Gastroesophageal sphincter (tissue), 4 donors: ENCODE results near the gene TMEM135. TPM values are rescaled to one million over a fixed set of nuclear protein-coding genes. Genes with fewer than 3 reads are reported as not detected.
"Not testable (repeated sequence)": the region's sequence is repeated elsewhere in the genome, so short reads cannot be mapped to it uniquely, and the experiment has no call there.

ENCODE experiments used
- ATAC-seq: fragments of 150-250 bp; one replicate; pipeline ENCODE4 v1.9.1; 2016; ENCODE audit warnings: mild to moderate bottlenecking, moderate library complexity
- H3K27ac ChIP-seq, 4 donors: fragments of 200-600 bp; sonication (generic) in 3 of 4; 1 replicate in 3 of 4; 2 replicates in 1 of 4; pipeline ENCODE4 v1.5.1; 2016 to 2019
- H3K27me3 ChIP-seq: fragments of 200-600 bp; sonication (generic); one replicate; pipeline ENCODE4 v1.5.1; 2019
- H3K36me3 ChIP-seq, 2 donors: fragments of 200-600 bp; sonication (generic); one replicate each; pipeline ENCODE4 v1.5.1; 2019; ENCODE audit warnings: control low read depth in 1 of 2
- H3K4me1 ChIP-seq, 3 donors: fragments of 200-600 bp; sonication (generic); 1 replicate in 2 of 3; 2 replicates in 1 of 3; pipeline ENCODE4 v1.5.1; 2016 to 2019; ENCODE audit warnings: control low read depth in 2 of 3
- H3K4me3 ChIP-seq, 2 donors: fragments of 200-600 bp; sonication (generic); one replicate each; pipeline ENCODE4 v1.5.1; 2019; ENCODE audit warnings: mild to moderate bottlenecking in 1 of 2, moderate library complexity in 1 of 2
- H3K9me3 ChIP-seq, 3 donors: fragments of 200-600 bp; sonication (generic); one replicate each; pipeline ENCODE4 v1.5.1; 2017 to 2019; ENCODE audit warnings: control low read depth in 2 of 3
- EP300 ChIP-seq: sonication (generic); formaldehyde crosslinking; IDR thresholded peaks from one replicate; pipeline ENCODE4 v1.6.1; 2017; ENCODE audit warnings: antibody characterized with exemption, mild to moderate bottlenecking
- POLR2A ChIP-seq, 2 donors: fragments of 450-650 bp; IDR thresholded peaks; one replicate each; pipeline ENCODE4 v1.6.1; 2017; ENCODE audit warnings: antibody characterized with exemption in 2 of 2, mild to moderate bottlenecking in 2 of 2, moderate library complexity in 1 of 2
- POLR2AphosphoS5 ChIP-seq: sonication (generic); formaldehyde crosslinking; IDR thresholded peaks from one replicate; pipeline ENCODE4 v1.6.1; 2017; ENCODE audit warnings: antibody characterized with exemption
- WGBS, 2 donors: methylation state at CpG; one replicate each; pipeline ENCODE4 v1.1.5; 2018; ENCODE audit warnings: low coverage in 1 of 2; 5-methylcytosine and 5-hydroxymethylcytosine counted together
- total RNA-seq, 4 donors: library from RNA; depleted of rRNA; stranded (reverse); fragments of >200 nt; gene quantifications; one replicate each; pipeline ENCODE4 v1.1.0, GENCODE V29; 2016
- TF ChIP-seq, protein P1 (sequence below), 4 experiments: fragments of 200-600 bp in 2 of 4; fragments of 450-650 bp in 2 of 4; sonication (generic) in 1 of 4; IDR thresholded peaks; one replicate each; pipeline ENCODE4 v1.5.1; 2017 to 2019; ENCODE audit warnings: antibody characterized with exemption in 4 of 4, mild to moderate bottlenecking in 2 of 4, moderate library complexity in 2 of 4

Gene TMEM135
- total RNA-seq, 4 donors from 2014 or later: 9.6 to 25.7 (median 17.0) TPM

GRCh38 chr11:87020764-87021365 lies 16.9 kb upstream of the TMEM135 start:
- TF ChIP-seq, protein P1, sequence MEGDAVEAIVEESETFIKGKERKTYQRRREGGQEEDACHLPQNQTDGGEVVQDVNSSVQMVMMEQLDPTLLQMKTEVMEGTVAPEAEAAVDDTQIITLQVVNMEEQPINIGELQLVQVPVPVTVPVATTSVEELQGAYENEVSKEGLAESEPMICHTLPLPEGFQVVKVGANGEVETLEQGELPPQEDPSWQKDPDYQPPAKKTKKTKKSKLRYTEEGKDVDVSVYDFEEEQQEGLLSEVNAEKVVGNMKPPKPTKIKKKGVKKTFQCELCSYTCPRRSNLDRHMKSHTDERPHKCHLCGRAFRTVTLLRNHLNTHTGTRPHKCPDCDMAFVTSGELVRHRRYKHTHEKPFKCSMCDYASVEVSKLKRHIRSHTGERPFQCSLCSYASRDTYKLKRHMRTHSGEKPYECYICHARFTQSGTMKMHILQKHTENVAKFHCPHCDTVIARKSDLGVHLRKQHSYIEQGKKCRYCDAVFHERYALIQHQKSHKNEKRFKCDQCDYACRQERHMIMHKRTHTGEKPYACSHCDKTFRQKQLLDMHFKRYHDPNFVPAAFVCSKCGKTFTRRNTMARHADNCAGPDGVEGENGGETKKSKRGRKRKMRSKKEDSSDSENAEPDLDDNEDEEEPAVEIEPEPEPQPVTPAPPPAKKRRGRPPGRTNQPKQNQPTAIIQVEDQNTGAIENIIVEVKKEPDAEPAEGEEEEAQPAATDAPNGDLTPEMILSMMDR (IDR thresholded peaks at IDR 0.05): no peak
- TF ChIP-seq POLR2AphosphoS5 (no peak), POLR2A (IDR thresholded peaks at IDR 0.05) (no peak), EP300 (no peak)
- Histone ChIP-seq H3K4me1 (peaks cover 0 to 7% (median 0%) of the 10 kb centered on the region in 3 donors), H3K36me3 (no peaks in the 10 kb centered on the region), H3K27me3 (no peaks in the 10 kb centered on the region), H3K27ac (no peak overlapping the region), H3K9me3 (no peaks in the 10 kb centered on the region), H3K4me3 (no peak overlapping the region)
- no peak for ATAC-seq
- 79 to 81% methylated on average over 3 of the region's 3 CpGs for WGBS, 2 donors

- no peak for TF ChIP-seq POLR2A (IDR thresholded peaks at IDR 0.05)
- TF ChIP-seq EP300: no peak
- no peak for TF ChIP-seq POLR2AphosphoS5
- TF ChIP-seq, protein P1 (IDR thresholded peaks at IDR 0.05): no peak
- Histone ChIP-seq H3K27ac (no peak overlapping the region), H3K27me3 (no peaks in the 10 kb centered on the region), H3K36me3 (no peaks in the 10 kb centered on the region), H3K4me1 (peaks cover 0 to 7% (median 0%) of the 10 kb centered on the region in 3 donors), H3K4me3 (no peak overlapping the region), H3K9me3 (no peaks in the 10 kb centered on the region)
- WGBS, 2 donors: 93% methylated on average over 1 of the region's 1 CpG; no CpG with 5 or more reads in 1 of the 2 donors
- ATAC-seq: no peak
Measured at GRCh38 chr11:87022254-87022653, 15.5 kb upstream of the TMEM135 start.

DNA sequence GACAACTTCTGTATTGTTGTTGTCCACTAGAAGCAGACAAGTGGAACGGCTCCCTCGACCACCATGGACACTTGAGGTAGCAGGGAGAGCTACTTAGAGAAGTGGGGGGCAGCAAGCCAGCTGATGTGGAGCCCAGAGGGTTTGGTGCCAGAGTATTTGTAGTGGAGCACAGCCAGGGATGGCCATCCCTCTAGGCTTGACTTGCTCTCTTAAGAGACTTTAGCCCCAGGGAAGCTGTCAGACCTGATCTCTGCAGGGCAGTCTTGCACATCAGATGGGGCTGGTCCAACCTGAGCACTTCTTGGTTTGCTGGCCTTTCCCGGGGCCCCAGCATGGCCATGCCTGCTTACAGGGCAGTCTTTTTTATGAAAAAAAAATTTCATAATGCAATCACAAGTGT lies 15.0 kb upstream of the TMEM135 start:
- no peaks in the 10 kb centered on the region for H3K36me3 ChIP-seq
- H3K9me3 ChIP-seq: no peaks in the 10 kb centered on the region
- no peak overlapping the region for H3K4me3 ChIP-seq
- no peaks in the 10 kb centered on the region for H3K27me3 ChIP-seq
- no peak for ATAC-seq
- peaks cover 0 to 7% (median 0%) of the 10 kb centered on the region in 3 donors for H3K4me1 ChIP-seq
- no peak overlapping the region for H3K27ac ChIP-seq
- WGBS, 2 donors: 75 to 77% methylated on average over 2 to 3 of the region's 3 CpGs
- TF ChIP-seq, protein P1 (IDR thresholded peaks at IDR 0.05): no peak
- TF ChIP-seq POLR2A (IDR thresholded peaks at IDR 0.05) (no peak), POLR2AphosphoS5 (no peak), EP300 (no peak)

DNA sequence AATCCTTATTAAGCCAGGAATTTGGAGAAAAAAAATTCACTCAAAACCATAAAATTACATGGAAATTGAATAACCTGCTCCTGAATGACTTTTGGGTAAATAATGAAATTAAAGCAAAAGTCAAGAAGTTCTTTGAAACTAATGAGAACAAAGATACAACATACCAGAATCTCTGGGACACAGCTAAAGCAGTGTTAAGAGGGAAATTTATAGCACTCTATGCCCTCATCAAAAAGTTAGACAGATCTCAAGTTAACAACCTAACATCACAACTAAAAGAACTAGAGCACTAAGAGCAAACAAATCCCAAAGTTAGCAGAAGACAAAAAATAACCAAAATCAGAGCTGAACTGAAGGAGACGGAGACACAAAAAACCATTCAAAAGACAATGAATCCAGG lies 11.3 kb upstream of the TMEM135 start:
- not testable (repeated sequence) for H3K4me3 ChIP-seq, H3K4me1 ChIP-seq, H3K9me3 ChIP-seq, ATAC-seq, H3K27ac ChIP-seq, H3K36me3 ChIP-seq, H3K27me3 ChIP-seq
- 93% methylated on average over 1 of the region's 1 CpG; no CpG with 5 or more reads in 1 of the 2 donors for WGBS, 2 donors

GRCh38 chr11:87030458-87031054 lies 7.2 kb upstream of the TMEM135 start:
- Histone ChIP-seq H3K4me3 (no peak overlapping the region), H3K4me1 (no peaks in the 10 kb centered on the region), H3K9me3 (no peaks in the 10 kb centered on the region), H3K36me3 (no peaks in the 10 kb centered on the region), H3K27me3 (no peaks in the 10 kb centered on the region), H3K27ac (no peak overlapping the region)
- TF ChIP-seq POLR2A (IDR thresholded peaks at IDR 0.05): no peak
- TF ChIP-seq EP300: no peak
- TF ChIP-seq, protein P1 (IDR thresholded peaks at IDR 0.05): no peak
- no peak for TF ChIP-seq POLR2AphosphoS5
- no peak for ATAC-seq
- WGBS, 2 donors: 59 to 76% methylated on average over 3 to 5 of the region's 5 CpGs
